SK-MEL-5 (cell line): Measurements from ENCODE around the gene POFUT1. TPM values are rescaled to one million over a fixed set of nuclear protein-coding genes. Genes with fewer than 3 reads are reported as not detected.
"Not testable (repeated sequence)": the region's sequence is repeated elsewhere in the genome, so short reads cannot be mapped to it uniquely, and the experiment has no call there.

ENCODE experiments used
- DNase-seq: peaks from one replicate; pipeline ENCODE4 v3.0.0-alpha.2; 2016; ENCODE audit warnings: low read depth, low spot score
- in situ Hi-C: cut with HindIII; loops from 2 replicates; pipeline ENCODE4 v1.10.0; 2016; ENCODE audit warnings: low sequenced_read_pairs, high pct_unique_total_duplicates, low pct_unique_long_range_greater_than_20kb
- total RNA-seq: library from RNA; depleted of rRNA; stranded (reverse); fragments of >200 nt; shearing (Covaris generic); gene quantifications from 2 replicates; pipeline ENCODE4 v1.2.3, GENCODE V29; 2014

Gene POFUT1
- total RNA-seq, 1 experiment from 2014 or later = 56.1 TPM

DNA sequence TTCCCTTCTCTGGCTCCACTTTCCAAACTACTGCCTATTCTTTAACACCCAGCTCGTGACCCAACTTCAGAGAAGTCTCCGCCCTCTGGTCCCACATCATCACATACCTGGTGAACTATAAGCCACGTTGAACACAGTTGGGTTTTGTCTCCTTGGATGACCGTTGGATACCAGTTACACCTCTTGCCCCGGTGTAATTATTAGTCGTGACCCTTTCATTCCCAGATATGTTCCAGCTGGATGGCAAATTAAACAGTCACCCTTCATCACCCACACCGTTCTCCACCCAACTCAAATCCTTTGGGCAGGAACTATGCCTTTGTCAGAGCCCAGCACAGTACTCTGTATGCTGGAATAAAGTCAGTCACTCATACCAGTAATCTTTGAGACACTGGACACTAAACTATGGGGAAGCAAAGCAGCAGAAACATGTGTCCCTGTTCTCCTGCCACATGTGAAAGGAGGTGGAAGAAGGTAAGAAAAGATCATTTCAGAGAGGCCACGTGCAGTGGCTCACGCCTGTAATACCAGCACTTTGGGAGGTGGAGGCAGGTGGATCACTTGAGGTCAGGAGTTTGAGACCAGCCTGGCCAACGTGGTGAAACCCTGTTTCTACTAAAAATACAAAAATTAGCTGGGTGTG, 22.6 kb upstream of the POFUT1 start:
- no peak for DNase-seq
- in situ Hi-C loops = no loop called here

DNA sequence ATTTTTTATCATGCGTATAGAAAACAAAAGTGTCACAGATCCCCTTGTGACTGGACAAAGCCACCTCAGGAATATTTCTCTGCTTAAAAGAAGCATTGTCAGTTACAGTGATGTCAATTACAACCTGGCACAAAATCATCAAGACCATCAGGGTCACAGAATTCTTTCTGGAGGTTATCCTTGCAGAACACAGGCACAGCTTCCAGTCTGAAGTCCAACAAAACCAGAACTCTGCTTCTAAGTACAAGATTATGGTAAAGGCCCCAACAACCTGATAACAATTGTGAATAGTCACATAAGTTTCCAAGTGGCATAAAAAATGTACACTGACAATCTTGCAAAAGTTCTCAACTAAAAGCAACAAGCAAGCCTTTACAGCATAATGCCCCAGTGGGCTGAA, 21.2 kb upstream of the POFUT1 start:
- in situ Hi-C loops = no loop called here

DNA sequence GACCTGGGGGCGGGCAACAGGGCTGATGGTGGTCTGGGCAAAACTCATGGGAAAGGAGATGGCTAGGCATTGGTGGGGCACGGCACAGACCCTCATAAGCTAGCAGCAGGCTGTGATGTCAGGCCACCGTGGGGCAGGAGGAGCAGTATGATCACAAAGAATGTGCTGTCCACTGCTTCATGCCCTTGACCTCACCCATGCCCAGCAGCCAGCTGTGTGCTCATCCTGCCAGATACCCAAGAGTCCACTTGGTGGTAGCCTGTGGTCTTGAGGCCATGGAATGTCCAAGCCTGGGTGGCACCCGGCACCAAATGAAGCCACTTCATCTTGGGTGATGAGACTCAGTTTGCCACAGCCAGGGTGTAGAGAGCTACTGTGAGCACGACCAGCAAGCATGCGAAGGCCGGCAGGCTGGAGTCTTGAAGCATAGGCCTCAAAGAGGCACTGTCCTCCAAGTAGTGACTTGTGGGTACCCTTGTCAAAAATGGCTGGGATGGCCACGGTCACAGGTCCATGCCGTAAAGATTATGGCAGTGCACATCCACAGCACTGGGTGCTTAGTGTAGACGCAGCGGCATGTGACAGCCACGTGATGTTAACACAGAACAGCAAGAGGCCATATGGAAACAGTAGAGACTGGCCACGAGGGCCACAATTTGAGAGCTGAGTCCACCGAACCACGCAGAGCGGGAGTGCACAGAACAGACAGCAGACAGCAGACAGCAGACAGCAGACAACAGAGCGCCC, 19.1 kb upstream of the POFUT1 start:
- in situ Hi-C loops = no loop called here

More for the DNA sequence above, 21.2 kb upstream of the POFUT1 start:
- DNase-seq = no peak

DNA sequence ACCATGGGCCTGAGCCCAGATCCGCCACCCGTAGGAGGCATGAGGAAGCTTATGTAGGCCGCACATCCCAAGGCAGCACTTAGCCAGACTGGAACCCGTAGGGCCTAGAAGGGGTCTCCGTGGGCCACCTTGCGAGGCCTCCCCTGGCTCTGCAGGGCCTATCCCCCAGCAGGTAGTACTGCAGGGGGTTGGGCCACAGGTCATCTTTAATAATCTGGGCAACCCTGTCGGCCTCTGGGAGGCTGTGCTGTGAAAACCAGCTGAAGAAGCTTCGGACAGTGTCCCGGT, 18.6 kb upstream of the POFUT1 start:
- in situ Hi-C loops = no loop called here
- no peak for DNase-seq

More for the DNA sequence above, 19.1 kb upstream of the POFUT1 start:
- no peak for DNase-seq

DNA sequence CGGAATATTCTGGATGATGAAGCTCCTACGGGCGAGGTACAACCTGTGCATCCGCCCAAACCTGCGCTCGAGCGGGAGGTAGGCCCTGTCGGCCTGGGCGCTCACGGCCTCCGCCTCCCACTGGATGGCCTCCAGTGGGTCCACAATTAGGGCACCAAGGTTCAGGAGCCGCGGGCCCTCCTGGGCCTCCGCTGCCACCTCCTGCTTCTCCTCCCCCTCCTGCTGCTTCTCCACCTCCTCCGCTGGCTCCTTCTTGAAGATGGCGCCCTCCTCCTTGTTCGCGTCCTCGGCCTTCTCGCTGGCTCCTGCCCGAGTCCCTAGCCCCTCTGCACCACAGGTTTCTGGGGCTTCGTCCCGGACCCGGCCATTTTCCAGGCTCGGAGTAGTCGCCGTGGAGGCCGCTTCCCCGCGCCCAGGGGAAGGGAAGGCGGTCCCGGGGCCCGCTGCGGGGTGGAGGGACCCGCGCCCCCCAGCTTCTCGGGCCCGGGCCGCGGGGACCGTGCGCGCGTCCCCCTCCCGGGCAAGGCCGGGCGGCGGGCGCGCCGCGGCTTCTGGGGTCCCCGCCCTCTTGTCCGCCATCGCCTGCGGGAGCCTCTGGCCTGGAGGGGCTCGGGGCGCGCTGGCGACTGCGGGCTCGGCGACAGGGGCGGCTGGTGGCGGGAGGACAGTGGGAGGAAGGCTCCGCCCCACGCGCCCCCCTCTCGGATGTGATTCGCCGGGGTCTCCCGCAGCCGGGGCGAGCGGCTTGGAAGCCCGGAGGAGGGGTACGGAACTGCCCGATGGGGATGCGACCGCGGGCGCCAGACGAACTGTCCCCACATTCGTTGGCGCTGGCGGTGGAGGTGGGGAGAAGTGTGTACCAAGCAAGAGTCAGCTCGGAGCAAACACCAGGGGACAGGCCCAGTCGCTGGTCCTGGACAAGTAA, 17.7 kb upstream of the POFUT1 start:
- no peak for DNase-seq

DNA sequence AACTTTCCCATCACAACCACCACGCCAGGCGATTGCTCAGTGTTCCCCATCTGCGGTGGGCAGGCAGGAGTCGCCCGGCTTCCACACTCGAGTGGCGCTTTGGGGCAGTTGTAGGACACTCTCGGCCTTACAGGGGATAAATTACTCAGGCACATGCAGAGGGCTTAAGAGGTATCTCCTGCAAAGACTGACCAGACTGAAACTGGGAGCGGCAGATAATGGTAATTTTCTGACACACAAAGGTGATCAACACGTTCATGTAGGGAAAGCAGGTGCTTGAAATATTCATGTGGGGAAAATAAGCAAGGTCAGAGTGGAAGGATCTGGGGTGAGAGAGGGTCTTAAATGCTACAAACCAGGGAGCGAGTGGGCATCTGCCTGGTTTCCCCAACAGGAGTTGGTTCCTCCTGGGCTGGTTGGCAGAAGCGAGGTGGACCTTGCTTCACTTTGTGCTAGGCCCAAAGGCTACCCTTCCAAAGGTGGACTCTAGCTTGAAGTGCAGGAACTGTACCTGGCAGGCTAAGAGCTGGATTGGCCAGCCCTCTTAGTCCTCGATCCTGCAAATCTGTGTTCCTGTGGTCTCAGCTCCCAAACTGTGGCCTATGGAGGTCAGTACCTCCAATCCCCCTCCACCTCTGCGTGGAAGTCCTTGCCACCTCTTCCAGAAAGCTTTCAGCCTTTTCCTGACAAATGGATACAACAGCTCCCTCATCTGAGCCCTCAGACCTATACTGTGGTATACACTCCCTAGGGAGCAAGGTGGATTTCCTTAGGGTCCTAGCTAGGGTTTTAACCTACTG, 16.9 kb upstream of the POFUT1 start:
- in situ Hi-C loops = no loop called here
- no peak for DNase-seq

More for the DNA sequence above, 17.7 kb upstream of the POFUT1 start:
- in situ Hi-C loops = no loop called here

DNA sequence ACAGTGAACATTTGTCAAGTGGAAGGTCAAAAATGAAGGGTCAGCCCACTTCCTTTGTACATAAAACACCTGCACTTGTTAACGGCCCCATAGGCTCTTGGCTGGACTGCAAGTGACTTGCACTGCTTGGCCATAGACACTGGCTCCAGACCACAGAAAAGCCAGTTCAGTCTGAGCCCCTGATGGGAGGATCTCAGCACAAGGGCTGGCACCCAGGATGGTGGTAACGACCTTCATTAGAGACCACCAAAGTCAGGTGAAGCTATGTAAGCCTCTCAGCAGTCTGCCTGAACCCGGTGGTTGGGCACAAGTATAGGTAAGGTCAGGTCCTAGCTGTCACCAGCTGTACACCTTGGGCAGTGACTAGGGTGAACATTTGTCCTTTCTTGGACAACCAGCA, 16.3 kb upstream of the POFUT1 start:
- in situ Hi-C loops = no loop called here
- DNase-seq = no peak

DNA sequence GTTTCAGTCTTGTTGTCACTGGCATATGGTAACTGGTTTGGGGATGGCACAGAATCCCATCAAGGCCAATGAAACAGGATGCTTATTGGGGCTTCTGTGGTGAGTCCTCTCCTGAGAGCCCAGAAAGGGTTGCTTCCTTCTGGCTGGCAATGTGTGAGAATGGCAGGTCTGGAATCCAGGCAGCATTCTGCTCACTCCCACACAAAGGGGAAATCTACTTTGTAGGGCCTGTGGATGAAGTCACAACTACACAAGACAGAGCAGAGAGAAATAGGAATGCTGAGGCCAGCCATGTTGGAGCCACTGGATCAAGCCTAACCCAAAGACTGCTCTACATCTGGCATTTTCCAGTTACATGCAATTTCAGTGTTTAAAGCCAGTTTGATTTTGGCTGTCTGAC, 15.8 kb upstream of the POFUT1 start:
- DNase-seq = no peak
- in situ Hi-C loops = no loop called here

DNA sequence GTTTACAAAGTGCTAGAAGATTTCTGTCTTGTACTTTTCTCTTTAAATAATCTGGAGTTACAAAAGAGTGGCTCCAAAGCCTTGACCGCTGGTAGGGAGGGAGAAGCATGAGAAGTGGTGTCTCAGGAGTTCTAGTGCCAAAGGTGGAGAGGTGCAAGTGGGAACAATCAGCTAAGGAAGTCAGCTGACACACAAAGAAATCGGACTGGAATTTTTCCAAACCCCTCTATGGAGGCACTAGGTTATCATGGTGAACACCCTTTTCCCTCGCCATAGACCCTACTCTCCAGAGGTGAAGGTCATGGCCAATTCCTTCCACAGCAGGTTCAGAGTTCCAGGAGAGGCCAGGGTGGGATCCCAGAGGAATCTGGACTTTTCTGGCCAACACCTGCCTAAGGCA, 15.0 kb upstream of the POFUT1 start:
- DNase-seq = no peak
- in situ Hi-C loops = no loop called here

DNA sequence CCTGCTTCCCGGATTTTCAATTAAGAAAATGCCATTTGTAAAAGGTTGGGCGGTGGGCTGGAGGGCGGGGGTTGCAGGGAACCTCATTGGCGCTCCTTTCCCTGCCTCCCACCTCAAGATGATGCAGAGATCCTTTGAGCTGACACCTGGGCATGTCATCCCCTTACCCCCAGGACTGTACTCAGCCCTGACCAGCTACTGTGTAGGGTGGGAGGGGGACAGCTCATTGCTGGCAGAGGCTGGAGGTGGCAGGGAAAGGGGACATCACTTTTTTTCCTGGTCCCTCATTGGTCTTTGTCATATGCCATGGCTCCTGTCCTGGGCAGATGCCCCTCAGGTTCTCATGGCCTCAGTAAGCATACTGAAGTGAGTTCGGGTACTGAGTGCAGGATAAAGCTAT, 14.3 kb upstream of the POFUT1 start:
- DNase-seq, in situ Hi-C loops: not testable (repeated sequence)

DNA sequence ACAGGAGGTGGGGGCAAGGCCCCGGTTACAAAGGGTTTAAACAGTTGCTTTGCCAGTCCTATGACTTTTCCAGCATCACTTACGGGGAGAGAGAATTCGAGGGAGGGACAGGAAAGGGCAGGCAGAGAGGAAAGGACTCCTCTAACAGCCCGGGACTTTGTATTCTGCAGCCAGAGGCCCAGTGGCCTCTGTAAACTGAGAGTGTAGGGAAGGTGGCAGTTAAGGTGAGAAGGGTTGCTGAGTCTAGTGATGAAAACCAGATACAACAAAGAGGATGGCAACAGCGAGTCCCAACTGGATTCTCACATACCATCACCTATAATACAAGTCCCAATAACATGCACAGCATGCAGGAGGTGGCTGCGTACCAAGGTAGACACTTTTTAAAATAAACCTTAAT, 13.7 kb upstream of the POFUT1 start:
- in situ Hi-C loops = no loop called here
- DNase-seq = no peak

DNA sequence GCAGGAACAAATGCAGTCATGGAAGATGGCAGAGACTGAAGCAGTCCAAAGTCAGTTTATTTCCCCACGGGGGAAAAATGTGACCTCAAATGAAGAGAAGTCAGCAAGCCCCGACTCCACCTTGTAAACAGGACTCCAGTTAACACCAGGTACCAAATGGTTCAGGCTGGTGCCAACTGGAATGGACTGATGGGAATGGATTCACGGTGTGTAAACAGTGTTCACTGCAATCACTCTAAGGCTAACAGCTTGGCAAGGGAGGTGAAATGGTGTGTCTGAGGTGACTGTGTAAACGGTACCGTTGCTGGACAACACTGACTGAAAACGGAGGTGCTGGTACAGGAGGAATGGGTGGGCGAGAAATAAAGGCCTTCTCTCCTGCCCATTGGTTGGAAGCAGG, 12.1 kb upstream of the POFUT1 start:
- no peak for DNase-seq
- in situ Hi-C loops = no loop called here

DNA sequence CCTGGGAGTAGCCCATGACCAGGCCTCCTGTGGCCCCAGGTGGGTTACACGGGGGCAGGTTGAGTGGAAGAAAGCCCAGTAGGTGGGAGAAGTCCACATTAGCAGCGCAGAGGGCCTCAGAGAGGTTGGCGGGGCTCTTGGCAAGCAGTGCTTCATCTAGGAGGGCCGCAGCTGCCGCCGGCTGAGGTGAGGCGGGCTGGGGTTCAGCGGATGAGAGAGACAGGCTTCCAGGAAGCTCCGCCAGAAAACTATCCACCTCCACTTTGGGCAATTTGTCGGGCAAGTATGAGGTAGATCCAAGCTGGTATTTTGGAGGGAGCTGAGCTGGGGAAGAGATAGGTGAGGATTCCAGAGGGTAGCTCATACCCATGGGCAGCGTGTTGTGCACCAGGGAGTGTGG, 11.1 kb upstream of the POFUT1 start:
- in situ Hi-C loops, DNase-seq: not testable (repeated sequence)

DNA sequence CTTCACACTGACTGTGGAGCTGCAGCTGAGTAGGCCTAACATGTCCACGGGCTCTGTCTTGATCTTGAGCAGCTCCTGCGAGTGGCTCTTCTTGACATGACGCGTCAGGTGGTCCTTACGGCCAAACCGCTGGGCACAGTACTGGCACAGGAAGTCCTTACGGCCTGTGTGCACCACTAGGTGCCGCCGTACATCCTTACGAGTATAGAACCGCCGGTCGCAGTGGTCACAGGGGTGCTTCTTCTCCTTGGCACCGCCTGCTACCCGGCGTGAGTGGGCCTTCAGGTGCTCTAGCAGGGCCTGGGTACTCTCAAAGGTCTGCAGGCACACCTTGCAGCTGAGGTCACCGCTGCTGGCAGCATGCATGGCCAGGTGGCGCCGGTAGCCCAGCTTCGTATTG, 10.5 kb upstream of the POFUT1 start:
- DNase-seq, in situ Hi-C loops: not testable (repeated sequence)

DNA sequence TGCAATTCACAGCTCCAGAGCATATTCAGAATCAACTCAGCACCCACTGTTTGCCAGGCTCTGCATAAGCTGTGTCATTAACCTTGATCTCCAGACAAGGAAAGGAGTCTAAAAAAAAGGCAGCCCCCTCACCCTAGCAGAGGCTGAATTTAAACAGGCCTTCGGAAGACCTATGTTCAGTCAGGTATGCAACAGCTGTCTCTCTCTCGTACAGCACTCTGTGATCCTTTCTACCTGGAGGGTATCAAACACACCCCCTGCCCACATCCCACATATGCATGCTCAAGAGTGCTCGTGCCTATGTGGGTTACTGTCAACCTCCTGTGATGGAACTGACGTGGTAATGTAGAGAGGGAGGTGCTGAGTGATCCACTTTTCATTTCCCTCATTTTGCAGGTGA, 8.7 kb upstream of the POFUT1 start:
- DNase-seq = no peak
- in situ Hi-C loops = no loop called here

DNA sequence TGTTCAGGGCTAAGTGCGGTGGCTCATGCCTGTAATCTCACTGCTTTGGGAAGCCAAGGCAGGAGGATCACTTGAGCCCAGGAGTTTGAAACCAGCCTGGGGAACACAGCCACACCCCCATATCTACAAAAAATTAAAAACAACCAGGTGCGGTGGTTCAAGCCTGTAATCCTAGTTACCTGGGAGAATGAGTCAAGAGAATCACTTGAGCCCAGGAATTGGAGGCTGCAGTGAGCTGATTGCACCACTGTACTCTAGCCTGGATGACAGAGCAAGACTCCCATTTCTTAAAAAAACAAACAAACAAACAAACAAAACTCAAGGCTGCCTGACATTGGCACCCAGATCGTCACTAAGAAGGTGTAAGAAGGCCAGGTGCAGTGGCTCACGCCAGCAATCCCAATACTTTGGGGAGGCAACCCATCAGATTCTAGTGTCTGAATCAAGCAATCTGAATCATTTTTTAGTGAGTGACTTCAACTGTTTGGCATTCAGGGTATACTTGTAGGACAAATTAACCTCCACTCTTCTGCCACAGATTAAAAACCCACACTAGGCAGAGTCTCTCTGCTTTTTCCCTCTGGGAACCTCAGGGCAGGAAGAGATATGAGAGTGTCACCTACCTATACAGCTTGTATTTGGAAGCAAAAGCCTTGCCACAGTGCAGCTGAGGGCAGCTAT, 6.2 kb upstream of the POFUT1 start:
- DNase-seq = no peak
- in situ Hi-C loops = no loop called here

DNA sequence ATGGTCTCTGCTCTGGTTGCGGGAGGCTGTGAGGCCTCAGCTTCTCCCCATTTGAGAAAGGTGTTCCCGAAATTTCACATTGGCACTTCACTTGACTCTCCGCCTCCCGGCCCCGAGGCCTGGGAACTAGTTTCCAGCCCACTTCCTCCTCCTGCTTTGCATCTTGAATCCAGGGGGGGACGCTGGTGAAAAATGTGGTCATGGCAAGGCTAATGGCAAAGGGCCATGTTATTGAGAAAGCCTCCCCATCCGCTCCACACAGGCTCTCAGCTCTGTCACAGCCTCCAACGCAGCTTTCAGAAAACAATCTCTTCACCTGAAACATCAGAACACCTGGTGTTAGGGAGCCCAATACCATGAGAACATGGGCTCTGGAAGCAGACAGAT, 5.7 kb upstream of the POFUT1 start:
- in situ Hi-C loops = no loop called here
- DNase-seq = no peak
